DOHH2 (cell line): ENCODE data around the gene TP63.

ENCODE experiments used
- EZH2phosphoT487 ChIP-seq: fragments of 200-600 bp; sonication (generic); IDR thresholded peaks from 2 replicates; pipeline ENCODE4 v1.6.1; 2017; ENCODE audit warnings: borderline replicate concordance, mild to moderate bottlenecking, antibody characterized with exemption, low read length, moderate library complexity, mixed read lengths
- TF ChIP-seq, protein P1 (sequence below): fragments of 200-600 bp; sonication (generic); IDR thresholded peaks from one replicate; pipeline ENCODE4 v1.5.1; 2014; ENCODE audit warnings: antibody characterized with exemption, mild to moderate bottlenecking, low read depth, low read length; ENCODE audit not compliant: poor library complexity, severe bottlenecking

- TF ChIP-seq, protein P1, sequence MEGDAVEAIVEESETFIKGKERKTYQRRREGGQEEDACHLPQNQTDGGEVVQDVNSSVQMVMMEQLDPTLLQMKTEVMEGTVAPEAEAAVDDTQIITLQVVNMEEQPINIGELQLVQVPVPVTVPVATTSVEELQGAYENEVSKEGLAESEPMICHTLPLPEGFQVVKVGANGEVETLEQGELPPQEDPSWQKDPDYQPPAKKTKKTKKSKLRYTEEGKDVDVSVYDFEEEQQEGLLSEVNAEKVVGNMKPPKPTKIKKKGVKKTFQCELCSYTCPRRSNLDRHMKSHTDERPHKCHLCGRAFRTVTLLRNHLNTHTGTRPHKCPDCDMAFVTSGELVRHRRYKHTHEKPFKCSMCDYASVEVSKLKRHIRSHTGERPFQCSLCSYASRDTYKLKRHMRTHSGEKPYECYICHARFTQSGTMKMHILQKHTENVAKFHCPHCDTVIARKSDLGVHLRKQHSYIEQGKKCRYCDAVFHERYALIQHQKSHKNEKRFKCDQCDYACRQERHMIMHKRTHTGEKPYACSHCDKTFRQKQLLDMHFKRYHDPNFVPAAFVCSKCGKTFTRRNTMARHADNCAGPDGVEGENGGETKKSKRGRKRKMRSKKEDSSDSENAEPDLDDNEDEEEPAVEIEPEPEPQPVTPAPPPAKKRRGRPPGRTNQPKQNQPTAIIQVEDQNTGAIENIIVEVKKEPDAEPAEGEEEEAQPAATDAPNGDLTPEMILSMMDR, result no peak
- no peak for TF ChIP-seq EZH2phosphoT487
Observed at GRCh38 chr3:189813647-189814240, 182.6 kb downstream of the TP63 start.
